ENCODE results near the gene MED17. TPM values are rescaled to one million over a fixed set of nuclear protein-coding genes. Genes with fewer than 3 reads are reported as not detected.

Gene MED17
- total RNA-seq, 1 donor from 2014 or later, result 36.5 TPM

DNA sequence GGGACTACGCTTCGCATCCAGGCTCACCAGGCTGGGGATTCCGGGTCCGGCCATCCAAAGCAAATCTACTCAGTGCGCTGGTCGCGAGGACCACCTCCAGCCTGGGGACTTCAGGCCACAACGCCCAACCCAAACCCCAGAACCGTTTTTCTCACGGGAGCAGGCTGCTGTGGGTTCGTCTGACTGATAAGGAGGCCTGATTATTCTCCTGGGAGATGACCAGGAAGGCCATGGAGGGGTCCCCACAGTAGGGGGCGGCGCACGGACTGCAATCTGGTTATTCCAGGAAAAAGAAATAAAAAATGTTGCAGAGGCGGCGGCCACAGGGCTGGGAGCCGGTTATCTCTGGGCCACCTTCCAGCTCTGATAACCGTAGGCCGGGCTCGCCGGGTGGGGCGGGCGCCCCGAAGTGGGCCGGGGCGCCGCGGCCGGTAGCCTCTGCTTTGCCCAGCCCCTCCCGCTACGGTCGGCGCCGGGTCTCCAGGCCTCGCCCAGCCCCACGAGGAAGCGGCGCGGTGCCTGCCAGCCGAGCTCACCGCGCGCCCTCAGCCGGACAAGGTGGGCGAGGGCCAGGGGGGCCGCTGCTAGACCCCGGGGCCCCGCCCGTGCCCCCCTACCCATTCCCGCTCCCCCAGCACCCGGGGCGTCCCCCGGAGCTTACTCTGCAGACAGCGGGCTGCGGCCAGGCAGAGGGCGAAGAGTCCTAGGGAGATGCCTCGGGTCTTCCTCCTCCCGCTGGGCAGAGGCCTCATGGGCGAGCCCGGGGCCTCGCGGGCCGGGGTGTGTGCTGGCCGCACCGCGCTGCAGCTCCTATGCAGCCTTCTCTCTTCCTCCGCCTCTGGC lies 65.9 kb downstream of the MED17 start:
- DNase-seq (ENCODE audit: low spot score), result no peak

DNA sequence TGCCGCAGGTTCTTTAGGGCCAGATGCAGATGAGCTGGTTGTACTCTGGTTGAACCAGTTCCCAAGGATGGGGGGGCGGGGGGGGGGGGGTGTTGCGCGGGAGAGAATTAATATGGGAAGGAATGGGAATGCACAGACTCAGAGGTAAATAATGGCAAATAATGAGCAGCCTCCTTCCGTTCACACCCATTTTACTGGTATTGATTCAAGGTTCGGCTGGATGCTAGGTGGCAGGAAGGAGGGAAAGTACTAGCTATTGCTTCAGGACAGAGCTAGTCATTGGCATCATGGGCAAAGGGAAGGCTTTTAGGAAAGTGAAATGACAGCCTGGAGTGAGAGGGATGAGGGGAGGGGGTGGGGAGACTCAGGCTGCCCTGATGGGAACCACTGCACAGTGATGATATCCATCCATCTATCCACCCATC lies 66.5 kb downstream of the MED17 start, which contains the start of gene VSTM5:
Gene VSTM5, minus strand, starts transcription at position 25 of the 425 bp plus-strand sequence. CDS start 116 bp downstream, outside the sequence.
- DNase-seq (ENCODE audit: low spot score), result no peak

DNA sequence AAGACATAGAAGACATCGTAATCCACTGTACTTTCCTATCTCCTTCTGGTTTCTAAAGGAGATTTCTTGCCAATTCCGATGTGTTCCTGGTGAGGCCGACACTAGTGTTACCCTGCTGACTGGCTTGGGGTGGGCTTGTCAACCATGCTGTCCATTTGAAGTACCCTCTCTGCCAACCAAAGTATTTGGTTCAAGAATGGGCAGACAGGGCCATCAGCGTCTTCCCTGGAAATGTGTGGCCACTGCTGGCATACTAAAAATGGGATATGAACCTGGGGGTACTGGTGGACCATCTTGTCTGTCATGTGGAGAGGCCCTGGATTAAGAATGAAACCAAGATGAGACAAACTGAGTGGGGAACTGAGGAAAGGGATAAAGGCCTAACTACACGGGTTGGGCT lies 68.2 kb downstream of the MED17 start:
- DNase-seq (ENCODE audit: low spot score), result no peak

DNA sequence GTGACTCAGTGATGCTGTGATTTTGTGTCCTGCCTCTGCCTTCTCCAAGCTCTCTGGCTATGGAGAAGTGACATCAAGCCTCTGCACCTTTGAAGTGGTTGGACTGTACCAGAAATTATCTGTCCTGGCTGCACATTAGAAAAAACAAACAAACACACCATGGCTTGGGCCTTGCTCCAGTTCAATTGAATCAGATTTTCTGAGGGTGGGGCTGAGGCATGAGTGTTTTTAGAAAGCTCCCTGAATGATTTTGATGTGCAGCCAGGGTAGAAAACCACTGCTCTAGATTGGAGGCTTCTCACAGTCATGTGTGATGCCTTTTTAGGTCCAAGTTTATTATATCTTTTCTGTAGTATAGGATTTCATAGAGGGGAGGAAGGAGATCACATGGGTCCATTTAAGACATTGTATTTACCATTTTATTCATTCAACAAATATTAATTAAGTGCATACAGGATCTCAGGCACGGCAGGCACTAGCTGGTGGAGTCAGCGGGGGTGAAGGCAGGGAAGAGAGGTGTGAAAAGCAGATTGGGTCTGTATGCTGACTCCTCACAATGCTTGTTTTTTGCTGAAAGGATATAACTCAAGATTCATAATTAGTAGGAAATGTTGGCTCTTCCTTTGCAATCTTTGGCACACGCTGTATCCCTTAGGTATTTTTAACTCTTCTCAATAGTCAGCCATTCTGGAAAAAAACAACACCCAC lies 73.5 kb downstream of the MED17 start:
- DNase-seq (ENCODE audit: low spot score), result no peak

DNA sequence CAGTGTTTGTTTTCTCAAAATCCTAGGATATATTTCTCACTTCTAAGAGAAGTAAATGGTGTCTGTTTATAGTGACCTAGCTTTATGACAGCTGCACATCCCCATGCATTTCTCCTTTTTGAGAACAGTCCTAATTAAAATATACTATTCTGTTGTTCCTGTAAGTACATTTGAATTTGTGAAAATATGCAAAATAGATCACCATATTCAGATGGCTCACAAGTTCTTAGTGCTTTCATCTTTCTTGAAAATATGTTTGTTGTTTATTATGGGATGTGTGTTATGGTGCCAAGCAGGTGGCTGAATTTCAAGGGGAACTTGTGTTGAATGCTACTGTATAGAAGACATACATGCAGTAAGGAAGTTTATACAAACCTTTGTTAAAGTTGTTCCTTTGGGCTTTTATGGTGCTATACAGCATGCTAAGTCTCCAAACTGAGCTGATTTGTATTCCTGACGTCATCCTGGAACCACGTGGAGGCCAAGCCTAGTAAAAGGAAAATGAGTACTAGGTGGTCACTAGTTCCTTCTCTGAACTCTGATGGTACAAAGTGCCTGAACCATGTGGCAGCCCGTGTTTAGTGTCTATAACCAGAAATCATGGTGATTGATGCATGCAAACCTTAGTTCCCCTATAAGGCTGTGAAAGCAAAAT lies 74.2 kb downstream of the MED17 start:
- DNase-seq (ENCODE audit: low spot score), result no peak

DNA sequence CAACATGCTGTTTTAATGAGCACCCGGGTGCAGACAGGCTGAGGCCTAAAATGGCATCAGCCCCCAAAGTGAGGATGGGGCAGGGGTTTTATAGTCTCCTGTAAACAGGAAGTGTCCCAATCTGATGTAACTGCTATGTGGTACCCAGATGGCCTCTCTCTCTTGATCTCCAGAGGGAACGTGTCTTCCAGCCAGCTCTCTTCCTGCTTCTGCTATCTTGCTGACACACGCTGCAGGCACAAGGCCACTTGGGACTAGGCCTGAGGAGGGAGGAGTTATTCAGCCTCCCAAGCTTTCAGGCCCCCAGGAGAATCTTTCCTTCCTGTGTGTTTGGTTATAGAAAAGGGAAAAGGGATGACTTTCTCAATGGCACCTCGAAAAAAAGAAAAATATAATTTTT lies 77.7 kb downstream of the MED17 start:
- no peak for DNase-seq (ENCODE audit: low spot score)

Other genes starting within 250 kb of the MED17 start
- 62.4 TPM for gene SMCO4, start 240.9 kb upstream of the MED17 start, total RNA-seq
- 11.1 TPM for gene CEP295, start 122.6 kb upstream of the MED17 start, total RNA-seq
- gene TAF1D, start 42.8 kb upstream of the MED17 start, total RNA-seq, result 85.1 TPM
- 124 TPM for gene C11orf54, start 42.6 kb upstream of the MED17 start, total RNA-seq
- 1.8 TPM for gene VSTM5, start 66.3 kb downstream of the MED17 start, total RNA-seq
- not detected for gene HEPHL1, start 237.1 kb downstream of the MED17 start, total RNA-seq